Measurements from ENCODE around the gene C17orf58. TPM values are rescaled to one million over a fixed set of nuclear protein-coding genes. Genes with fewer than 3 reads are reported as not detected.

C17orf58 gene
- total and polyA plus RNA-seq, 7 experiments from 2014 or later = 0.28 to 6.9 (median 0.88) TPM; not detected in 2

Other genes with a start within 250 kb of the C17orf58 start
- gene BPTF, start 171.0 kb downstream of the C17orf58 start, total RNA-seq = 100 to 1,000 TPM; 111 to 219 (median 163) TPM
- gene BPTF, start 171.0 kb downstream of the C17orf58 start, polyA plus RNA-seq = 10 to 100 TPM; 16.0 to 22.1 TPM
- gene KPNA2, start 39.3 kb upstream of the C17orf58 start, total RNA-seq = 100 to 1,000 TPM in 1 of 5 experiments, 10 to 100 TPM in 2, 1 to 10 TPM in 2; 8.4 to 161 (median 45.9) TPM
- 10 to 100 TPM; 11.5 to 18.7 TPM for gene KPNA2, start 39.3 kb upstream of the C17orf58 start, polyA plus RNA-seq

All from naive thymus-derived CD4-positive, alpha-beta T cell (primary cell).